Panc1 (cell line): Measurements from ENCODE around the gene PSMA6. TPM values are rescaled to one million over a fixed set of nuclear protein-coding genes. Genes with fewer than 3 reads are reported as not detected.

ENCODE experiments used
- ATAC-seq: fragments of 200-7000 bp; cut with Tn5 transposase; 2 replicates; pipeline ENCODE4 v1.9.1; 2020; ENCODE audit warnings: mild to moderate bottlenecking, moderate library complexity
- BruUV-seq: library from RNA; stranded (reverse); fragments of 400-500 nt; replicated peaks from 2 replicates; lab custom pipeline; 2021; lab: Mats Ljungman, UMichigan
- CTCF ChIA-PET: fragments of 300-600 bp; sonication (Branson Sonifier 250); formaldehyde crosslinking; loops from one replicate; lab custom pipeline; 2022; ENCODE audit warnings: antibody characterized with exemption; lab: Charles Lee
- POLR2A ChIA-PET: fragments of 300-600 bp; sonication (Branson Sonifier 250); formaldehyde crosslinking; loops from one replicate; lab custom pipeline; 2022; ENCODE audit warnings: antibody characterized with exemption; lab: Charles Lee
- DNase-seq: peaks from one replicate; pipeline ENCODE4 v3.0.0-alpha.2; 2010; ENCODE audit warnings: low read depth, low spot score
- H3K27ac ChIP-seq: 2 replicates; pipeline ENCODE4 v1.5.1; 2011; ENCODE audit warnings: mild to moderate bottlenecking, low read length, inconsistent platforms
- H3K27me3 ChIP-seq: fragments of 200-500 bp; sonication (Bioruptor generic); 2 replicates; pipeline ENCODE4 v1.6.0; 2014; ENCODE audit warnings: low read length, inconsistent platforms; ENCODE audit not compliant: control insufficient read depth, insufficient read depth
- H3K36me3 ChIP-seq: fragments of 200-500 bp; sonication (Bioruptor generic); 2 replicates; pipeline ENCODE4 v1.5.1; 2014; ENCODE audit warnings: inconsistent platforms, mild to moderate bottlenecking, low read length, moderate library complexity; ENCODE audit not compliant: control insufficient read depth, insufficient read depth
- H3K4me1 ChIP-seq: 2 replicates; pipeline ENCODE4 v1.5.1; 2011; ENCODE audit warnings: inconsistent platforms, mild to moderate bottlenecking, low read length, moderate library complexity; ENCODE audit not compliant: control insufficient read depth, insufficient read depth
- H3K4me3 ChIP-seq, 2 experiments: 2 replicates each; pipeline ENCODE4 v1.5.1; 2011 to 2012; ENCODE audit warnings: low read depth in 2 of 2, low read length in 2 of 2, mild to moderate bottlenecking in 2 of 2, inconsistent platforms in 1 of 2, moderate library complexity in 1 of 2
- H3K9me3 ChIP-seq: fragments of 200-500 bp; sonication (Bioruptor generic); 2 replicates; pipeline ENCODE4 v1.5.1; 2014; ENCODE audit warnings: low read depth, mild to moderate bottlenecking, inconsistent platforms, low read length, moderate library complexity; ENCODE audit not compliant: control insufficient read depth, insufficient read depth
- POLR2AphosphoS5 ChIP-seq: IDR thresholded peaks from 2 replicates; pipeline ENCODE4 v1.6.1; 2012; ENCODE audit warnings: mild to moderate bottlenecking, low read depth, low read length, moderate library complexity
- SIN3A ChIP-seq: IDR thresholded peaks from 2 replicates; pipeline ENCODE4 v1.6.1; 2012; ENCODE audit warnings: low read depth, mild to moderate bottlenecking, low read length, moderate library complexity, borderline replicate concordance; ENCODE audit not compliant: insufficient read depth
- TCF7L2 ChIP-seq: IDR thresholded peaks from 2 replicates; pipeline ENCODE4 v1.6.1; 2011; ENCODE audit warnings: mild to moderate bottlenecking, low read depth, low read length, inconsistent platforms
- in situ Hi-C: cut with HindIII; loops from 2 replicates; pipeline ENCODE4 v1.10.0; 2016; ENCODE audit warnings: low sequenced_read_pairs, low pct_unique_long_range_greater_than_20kb
- intact Hi-C: fragments of 100-400 bp; cut with micrococcal nuclease; formaldehyde crosslinking; loops from one replicate; pipeline ENCODE4 v1.10.0; 2022; ENCODE audit not compliant: unreplicated experiment
- total RNA-seq: library from RNA; stranded (reverse); gene quantifications from one replicate; pipeline ENCODE4 v1.2.1, GENCODE V29; 2021; ENCODE audit not compliant: unreplicated experiment
- TF ChIP-seq, protein P1 (sequence below): fragments of 450-650 bp; IDR thresholded peaks from 2 replicates; pipeline ENCODE4 v1.5.1; 2017; ENCODE audit warnings: mild to moderate bottlenecking
- TF ChIP-seq, protein P2 (sequence below), 2 experiments: IDR thresholded peaks; 2 replicates each; pipeline ENCODE4 v1.6.1; 2011 to 2012; ENCODE audit warnings: low read depth in 2 of 2, control low read depth in 1 of 2, low read length in 1 of 2, mild to moderate bottlenecking in 1 of 2, moderate library complexity in 1 of 2; ENCODE audit not compliant: insufficient read depth in 1 of 2

Gene PSMA6
- total RNA-seq, 1 experiment from 2014 or later, result 197 TPM

DNA sequence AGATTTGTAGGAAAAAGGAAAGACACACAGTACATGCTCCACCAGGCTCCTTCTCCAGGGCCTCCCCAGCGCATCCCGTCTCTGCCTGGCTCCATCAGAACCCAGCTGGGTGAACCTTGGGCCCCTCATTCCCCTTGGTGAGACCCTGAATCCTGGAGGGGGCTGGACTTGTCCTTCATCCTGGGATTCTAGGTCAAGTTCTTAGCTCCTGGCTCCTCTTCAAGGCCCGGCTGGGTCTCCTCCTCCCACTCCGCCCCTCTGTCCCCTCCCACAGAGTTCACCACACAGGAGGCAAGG, 49.2 kb downstream of the PSMA6 start:
- ChIA-PET POLR2A (interaction anchor here (0.5 to 0.6 kb wide), 2 partner anchors 114 to 199 kb away, joined by 3 to 10 read pairs; no protein-coding TSS in a partner anchor), CTCF (no interaction called here)
- Histone ChIP-seq H3K27me3 (no peaks in the 10 kb centered on the region), H3K4me3 (peak overlapping the region in 1 of 2 experiments; percentile 16; a peak in 1 of 4 replicates), H3K36me3 (no peaks in the 10 kb centered on the region), H3K9me3 (no peaks in the 10 kb centered on the region), H3K4me1 (peaks cover 44% of the 10 kb centered on the region), H3K27ac (peak overlapping the region; percentile 84)
- no TSS peak for BruUV-seq
- DNase-seq, result no peak
- ATAC-seq, result peak; percentile 28
- peak; percentile 11; the same call in 1 of the 2 replicates for TF ChIP-seq TCF7L2
- TF ChIP-seq, protein P1, sequence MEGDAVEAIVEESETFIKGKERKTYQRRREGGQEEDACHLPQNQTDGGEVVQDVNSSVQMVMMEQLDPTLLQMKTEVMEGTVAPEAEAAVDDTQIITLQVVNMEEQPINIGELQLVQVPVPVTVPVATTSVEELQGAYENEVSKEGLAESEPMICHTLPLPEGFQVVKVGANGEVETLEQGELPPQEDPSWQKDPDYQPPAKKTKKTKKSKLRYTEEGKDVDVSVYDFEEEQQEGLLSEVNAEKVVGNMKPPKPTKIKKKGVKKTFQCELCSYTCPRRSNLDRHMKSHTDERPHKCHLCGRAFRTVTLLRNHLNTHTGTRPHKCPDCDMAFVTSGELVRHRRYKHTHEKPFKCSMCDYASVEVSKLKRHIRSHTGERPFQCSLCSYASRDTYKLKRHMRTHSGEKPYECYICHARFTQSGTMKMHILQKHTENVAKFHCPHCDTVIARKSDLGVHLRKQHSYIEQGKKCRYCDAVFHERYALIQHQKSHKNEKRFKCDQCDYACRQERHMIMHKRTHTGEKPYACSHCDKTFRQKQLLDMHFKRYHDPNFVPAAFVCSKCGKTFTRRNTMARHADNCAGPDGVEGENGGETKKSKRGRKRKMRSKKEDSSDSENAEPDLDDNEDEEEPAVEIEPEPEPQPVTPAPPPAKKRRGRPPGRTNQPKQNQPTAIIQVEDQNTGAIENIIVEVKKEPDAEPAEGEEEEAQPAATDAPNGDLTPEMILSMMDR, result no peak
- in situ Hi-C loops (no loop called here), intact Hi-C loops (no loop called here)

DNA sequence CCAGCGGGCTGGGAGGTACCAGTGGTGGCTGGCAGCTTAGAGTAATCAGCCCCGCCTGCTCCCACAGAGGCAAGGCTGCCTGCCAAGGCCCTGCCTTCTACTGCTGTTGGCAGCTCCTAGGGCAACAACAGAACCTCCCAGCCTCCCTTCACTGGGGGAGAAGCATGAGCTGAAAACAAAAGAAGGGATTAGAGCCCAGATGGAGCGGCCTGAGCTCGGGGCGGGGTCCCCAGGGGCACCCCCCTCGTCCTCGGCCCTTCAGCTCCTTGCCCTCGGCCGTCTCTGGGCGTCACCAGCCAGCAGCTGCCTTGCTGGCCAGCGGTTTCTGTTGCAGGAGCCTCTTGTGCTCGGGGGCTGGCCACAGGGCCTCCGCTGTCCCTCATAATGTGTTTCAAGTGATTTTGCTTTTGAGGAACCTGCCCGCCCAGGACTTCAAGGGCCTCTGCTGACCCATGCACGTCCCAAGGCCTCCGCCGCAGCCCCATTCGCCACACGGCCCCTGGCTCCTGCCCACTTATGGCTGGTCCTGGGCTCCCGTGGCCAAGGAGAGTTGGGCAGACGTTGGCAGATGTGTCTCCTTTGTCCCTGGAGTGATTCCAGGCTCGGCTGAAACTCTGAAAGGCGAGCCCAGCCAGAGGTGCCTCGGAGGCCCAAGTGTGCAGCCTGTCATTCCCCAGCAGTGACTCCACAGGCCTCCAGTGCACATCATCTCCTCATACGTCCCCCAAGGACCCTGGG, 49.7 kb downstream of the PSMA6 start:
- H3K9me3 ChIP-seq, result no peaks in the 10 kb centered on the region
- in situ Hi-C loops, result no loop called here
- H3K4me3 ChIP-seq, result peak overlapping the region in 1 of 2 experiments; percentile 13; a peak in 1 of 4 replicates
- TF ChIP-seq SIN3A, result no peak
- TF ChIP-seq TCF7L2, result peak; percentile 13; the same call in 1 of the 2 replicates
- TF ChIP-seq, protein P1, result no peak
- TF ChIP-seq POLR2AphosphoS5, result peak; percentile 37; the same call in 1 of the 2 replicates
- TF ChIP-seq, protein P2, sequence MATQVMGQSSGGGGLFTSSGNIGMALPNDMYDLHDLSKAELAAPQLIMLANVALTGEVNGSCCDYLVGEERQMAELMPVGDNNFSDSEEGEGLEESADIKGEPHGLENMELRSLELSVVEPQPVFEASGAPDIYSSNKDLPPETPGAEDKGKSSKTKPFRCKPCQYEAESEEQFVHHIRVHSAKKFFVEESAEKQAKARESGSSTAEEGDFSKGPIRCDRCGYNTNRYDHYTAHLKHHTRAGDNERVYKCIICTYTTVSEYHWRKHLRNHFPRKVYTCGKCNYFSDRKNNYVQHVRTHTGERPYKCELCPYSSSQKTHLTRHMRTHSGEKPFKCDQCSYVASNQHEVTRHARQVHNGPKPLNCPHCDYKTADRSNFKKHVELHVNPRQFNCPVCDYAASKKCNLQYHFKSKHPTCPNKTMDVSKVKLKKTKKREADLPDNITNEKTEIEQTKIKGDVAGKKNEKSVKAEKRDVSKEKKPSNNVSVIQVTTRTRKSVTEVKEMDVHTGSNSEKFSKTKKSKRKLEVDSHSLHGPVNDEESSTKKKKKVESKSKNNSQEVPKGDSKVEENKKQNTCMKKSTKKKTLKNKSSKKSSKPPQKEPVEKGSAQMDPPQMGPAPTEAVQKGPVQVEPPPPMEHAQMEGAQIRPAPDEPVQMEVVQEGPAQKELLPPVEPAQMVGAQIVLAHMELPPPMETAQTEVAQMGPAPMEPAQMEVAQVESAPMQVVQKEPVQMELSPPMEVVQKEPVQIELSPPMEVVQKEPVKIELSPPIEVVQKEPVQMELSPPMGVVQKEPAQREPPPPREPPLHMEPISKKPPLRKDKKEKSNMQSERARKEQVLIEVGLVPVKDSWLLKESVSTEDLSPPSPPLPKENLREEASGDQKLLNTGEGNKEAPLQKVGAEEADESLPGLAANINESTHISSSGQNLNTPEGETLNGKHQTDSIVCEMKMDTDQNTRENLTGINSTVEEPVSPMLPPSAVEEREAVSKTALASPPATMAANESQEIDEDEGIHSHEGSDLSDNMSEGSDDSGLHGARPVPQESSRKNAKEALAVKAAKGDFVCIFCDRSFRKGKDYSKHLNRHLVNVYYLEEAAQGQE (IDR thresholded peaks at IDR 0.05; ENCODE audit: insufficient read depth in 1 of 2, low read depth in 2 of 2, low read length in 1 of 2), result no peak
- POLR2A ChIA-PET, result interaction anchor here (0.5 kb wide), 1 partner anchor 200 kb away, joined by 3 read pairs; no protein-coding TSS in a partner anchor
- BruUV-seq, result no TSS peak
- ATAC-seq (peak; percentile 95), DNase-seq (no peak)
- H3K27ac ChIP-seq, result peak overlapping the region; percentile 84
- H3K36me3 ChIP-seq, result no peaks in the 10 kb centered on the region
- H3K27me3 ChIP-seq, result no peaks in the 10 kb centered on the region
- peaks cover 43% of the 10 kb centered on the region for H3K4me1 ChIP-seq
- CTCF ChIA-PET, result no interaction called here
- intact Hi-C loops, result no loop called here
